H1 (cell line): Measurements from ENCODE around the gene PLB1. TPM values are rescaled to one million over a fixed set of nuclear protein-coding genes. Genes with fewer than 3 reads are reported as not detected.

Source experiments
- CTCF ChIA-PET: fragments of 300-600 bp; sonication (Branson Sonifier 250); formaldehyde crosslinking; loops from one replicate; lab custom pipeline; 2021; ENCODE audit not compliant: partially characterized antibody; lab: Charles Lee
- POLR2A ChIA-PET: fragments of 300-600 bp; sonication (Branson Sonifier 250); formaldehyde crosslinking; loops from one replicate; lab custom pipeline; 2021; ENCODE audit warnings: inconsistent platforms; ENCODE audit not compliant: partially characterized antibody; lab: Charles Lee
- DNase-seq, 2 experiments: peaks; one replicate each; pipeline versions ENCODE4 v3.0.0 to v3.0.0-alpha.2; 2010 to 2022; ENCODE audit warnings: low spot score in 2 of 2, low read depth in 1 of 2, mixed read lengths in 1 of 2
- FAIRE-seq: peaks from 2 replicates; lab custom pipeline; 2011; peaks lifted over from hg19 to GRCh38; lab: Jason Lieb, UNC
- H2AFZ ChIP-seq: 2 replicates; pipeline ENCODE4 v1.8.1; 2012; ENCODE audit warnings: low read length, inconsistent platforms
- H2AK5ac ChIP-seq: 2 replicates; pipeline ENCODE4 v1.6.1; 2013; ENCODE audit warnings: low read depth, low read length
- H2BK120ac ChIP-seq: replicated peaks from 2 replicates; pipeline ENCODE3; 2013; ENCODE audit warnings: low read depth, low read length, inconsistent platforms
- H2BK12ac ChIP-seq: 2 replicates; pipeline ENCODE4 v1.6.1; 2013; ENCODE audit warnings: low read depth, low read length
- H2BK15ac ChIP-seq: 2 replicates; pipeline ENCODE4 v1.6.1; 2013; ENCODE audit warnings: low read length
- H2BK20ac ChIP-seq: 2 replicates; pipeline ENCODE4 v1.6.1; 2013; ENCODE audit warnings: low read length
- H2BK5ac ChIP-seq: 2 replicates; pipeline ENCODE4 v1.6.1; 2013; ENCODE audit warnings: low read depth, low read length
- H3K14ac ChIP-seq: 2 replicates; pipeline ENCODE4 v1.6.1; 2013; ENCODE audit warnings: inconsistent platforms; ENCODE audit not compliant: insufficient read length
- H3K18ac ChIP-seq: 2 replicates; pipeline ENCODE4 v1.6.1; 2013; ENCODE audit warnings: low read length; ENCODE audit errors: extremely low read depth
- H3K23ac ChIP-seq: 2 replicates; pipeline ENCODE4 v1.6.1; 2013; ENCODE audit warnings: inconsistent platforms; ENCODE audit not compliant: insufficient read length
- H3K23me2 ChIP-seq: 2 replicates; pipeline ENCODE4 v1.6.1; 2013; ENCODE audit warnings: low read depth, low read length
- H3K27ac ChIP-seq: 2 replicates; pipeline ENCODE4 v1.6.1; 2011; ENCODE audit warnings: low read depth, low read length, inconsistent platforms
- H3K27me3 ChIP-seq, 4 experiments: replicated peaks in 1 of 4; 1 replicate in 1 of 4; 2 replicates in 3 of 4; pipeline versions ENCODE4 v1.6.1 to v1.8.1; 2011 to 2013; ENCODE audit warnings: low read length in 3 of 4, mild to moderate bottlenecking in 3 of 4, inconsistent platforms in 2 of 4, mixed read lengths in 2 of 4, moderate library complexity in 1 of 4; ENCODE audit not compliant: control insufficient read depth in 3 of 4, insufficient read depth in 3 of 4; ENCODE audit errors: extremely low read depth in 1 of 4
- H3K36me3 ChIP-seq, 4 experiments: 2 replicates each; pipeline versions ENCODE4 v1.6.1 to v1.8.1; 2011 to 2013; ENCODE audit warnings: mild to moderate bottlenecking in 4 of 4, low read length in 3 of 4, moderate library complexity in 2 of 4, control low read depth in 1 of 4, inconsistent platforms in 1 of 4; ENCODE audit not compliant: insufficient read depth in 4 of 4, control insufficient read depth in 2 of 4
- H3K4ac ChIP-seq: replicated peaks from 2 replicates; pipeline ENCODE3; 2013; ENCODE audit warnings: low read length, low read depth, mixed read lengths, inconsistent platforms; ENCODE audit not compliant: insufficient read length
- H3K4me1 ChIP-seq, 4 experiments: replicated peaks in 1 of 4; 1 replicate in 1 of 4; 2 replicates in 3 of 4; pipeline versions ENCODE4 v1.6.1 to v1.8.1; 2011 to 2013; ENCODE audit warnings: low read length in 3 of 4, inconsistent platforms in 2 of 4, mixed read lengths in 1 of 4; ENCODE audit not compliant: insufficient read depth in 4 of 4, control insufficient read depth in 3 of 4
- H3K4me2 ChIP-seq, 2 experiments: 2 replicates each; pipeline versions ENCODE4 v1.6.1 to v1.8.1; 2011 to 2013; ENCODE audit warnings: low read depth in 2 of 2, low read length in 2 of 2, control low read depth in 1 of 2, inconsistent platforms in 1 of 2, mild to moderate bottlenecking in 1 of 2; ENCODE audit not compliant: insufficient read depth in 1 of 2
- H3K4me3 ChIP-seq, 4 experiments: fragments of 200-600, 300-600 bp in 1 of 4; sonication (generic), shearing (Covaris generic), sonication (Bioruptor Twin) in 1 of 4; 2 replicates each; pipeline versions ENCODE4 v1.5.1 to v1.8.1; 2011 to 2016; ENCODE audit warnings: low read length in 4 of 4, low read depth in 3 of 4, control low read depth in 2 of 4, inconsistent platforms in 2 of 4, mild to moderate bottlenecking in 2 of 4, mixed read lengths in 1 of 4, moderate library complexity in 1 of 4; ENCODE audit not compliant: insufficient read depth in 2 of 4; ENCODE audit errors: extremely low read depth in 1 of 4
- H3K56ac ChIP-seq: replicated peaks from 2 replicates; pipeline ENCODE3; 2013; ENCODE audit warnings: low read depth, mild to moderate bottlenecking, mixed read lengths, low read length, inconsistent platforms; ENCODE audit not compliant: insufficient read length
- H3K79me1 ChIP-seq: 2 replicates; pipeline ENCODE4 v1.6.1; 2013; ENCODE audit warnings: low read depth, low read length, control low read depth
- H3K79me2 ChIP-seq, 2 experiments: 2 replicates each; pipeline versions ENCODE4 v1.6.1 to v1.8.1; 2012 to 2013; ENCODE audit warnings: low read length in 2 of 2, mild to moderate bottlenecking in 2 of 2, inconsistent platforms in 1 of 2; ENCODE audit not compliant: insufficient read depth in 2 of 2, control insufficient read depth in 1 of 2
- H3K9ac ChIP-seq, 4 experiments: replicated peaks in 1 of 4; 1 replicate in 1 of 4; 2 replicates in 3 of 4; pipeline versions ENCODE4 v1.6.1 to v1.8.1; 2011 to 2013; ENCODE audit warnings: low read depth in 3 of 4, low read length in 3 of 4, control low read depth in 2 of 4, mild to moderate bottlenecking in 2 of 4, moderate library complexity in 2 of 4, inconsistent platforms in 1 of 4; ENCODE audit errors: extremely low read depth in 1 of 4
- H3K9me3 ChIP-seq, 2 experiments: 2 replicates each; pipeline versions ENCODE4 v1.6.1 to v1.8.1; 2012 to 2013; ENCODE audit warnings: mild to moderate bottlenecking in 2 of 2, moderate library complexity in 2 of 2, control low read depth in 1 of 2, inconsistent platforms in 1 of 2, low read depth in 1 of 2, low read length in 1 of 2, mixed read lengths in 1 of 2; ENCODE audit not compliant: insufficient read depth in 2 of 2
- H4K20me1 ChIP-seq, 2 experiments: replicated peaks in 1 of 2; 2 replicates each; pipeline versions ENCODE3 to v1.8.1; 2011 to 2013; ENCODE audit warnings: inconsistent platforms in 2 of 2, low read length in 2 of 2, mild to moderate bottlenecking in 1 of 2; ENCODE audit not compliant: insufficient read depth in 2 of 2, control insufficient read depth in 1 of 2
- H4K5ac ChIP-seq: 2 replicates; pipeline ENCODE4 v1.6.1; 2013; ENCODE audit warnings: low read length, low read depth, mixed read lengths, inconsistent platforms; ENCODE audit not compliant: insufficient read length
- H4K8ac ChIP-seq: 2 replicates; pipeline ENCODE4 v1.8.0; 2013; ENCODE audit warnings: mild to moderate bottlenecking, moderate library complexity, low read length, inconsistent platforms; ENCODE audit not compliant: insufficient read depth; ENCODE audit errors: extremely low read depth
- H4K91ac ChIP-seq: replicated peaks from 2 replicates; pipeline ENCODE3; 2013; ENCODE audit warnings: low read length, mixed read lengths, inconsistent platforms; ENCODE audit not compliant: insufficient read length
- CTBP2 ChIP-seq: IDR thresholded peaks from 2 replicates; pipeline ENCODE4 v1.7.0; 2011; ENCODE audit warnings: borderline replicate concordance, mild to moderate bottlenecking, moderate library complexity, mixed read lengths, low read length; ENCODE audit not compliant: insufficient read depth, insufficient read length
- CTCF ChIP-seq, 3 experiments: IDR thresholded peaks; 1 replicate in 2 of 3; 2 replicates in 1 of 3; pipeline versions ENCODE4 v1.5.1 to v1.6.1; 2011; ENCODE audit warnings: low read length in 3 of 3, mild to moderate bottlenecking in 3 of 3, inconsistent platforms in 2 of 3, low read depth in 1 of 3, moderate library complexity in 1 of 3; ENCODE audit not compliant: insufficient read depth in 1 of 3; ENCODE audit errors: control extremely low read depth in 1 of 3
- EP300 ChIP-seq, 2 experiments: IDR thresholded peaks; 1 replicate in 1 of 2; 2 replicates in 1 of 2; pipeline ENCODE4 v1.6.1; 2011 to 2012; ENCODE audit warnings: low read depth in 2 of 2, low read length in 2 of 2, mild to moderate bottlenecking in 2 of 2, borderline replicate concordance in 1 of 2, inconsistent platforms in 1 of 2, moderate library complexity in 1 of 2
- HDAC6 ChIP-seq: IDR thresholded peaks from one replicate; pipeline ENCODE4 v1.7.1; 2012; ENCODE audit warnings: low read depth, mild to moderate bottlenecking, inconsistent platforms, low read length, moderate library complexity
- POLR2AphosphoS5 ChIP-seq: IDR thresholded peaks from 2 replicates; pipeline ENCODE4 v1.6.1; 2011; ENCODE audit warnings: low read depth, low read length
- SIN3A ChIP-seq, 2 experiments: IDR thresholded peaks in 1 of 2; conservative IDR thresholded peaks in 1 of 2; 2 replicates each; pipeline ENCODE4 v1.6.1; 2011 to 2012; ENCODE audit warnings: low read length in 2 of 2, improper control_type of control experiment in 1 of 2, low read depth in 1 of 2, mild to moderate bottlenecking in 1 of 2
- SIRT6 ChIP-seq: IDR thresholded peaks from one replicate; pipeline ENCODE4 v1.7.1; 2012; ENCODE audit warnings: low read length, inconsistent platforms
- SP2 ChIP-seq: IDR thresholded peaks from 2 replicates; pipeline ENCODE4 v1.6.1; 2012; ENCODE audit warnings: mild to moderate bottlenecking, low read length, inconsistent platforms
- SRF ChIP-seq: IDR thresholded peaks from 2 replicates; pipeline ENCODE4 v1.6.1; 2011; ENCODE audit warnings: mild to moderate bottlenecking, low read depth, low read length, moderate library complexity
- SUZ12 ChIP-seq: fragments of 200-600 bp; sonication (generic); IDR thresholded peaks from 2 replicates; pipeline ENCODE4 v1.6.1; 2012; ENCODE audit warnings: mild to moderate bottlenecking, inconsistent platforms, low read length, moderate library complexity, mixed read lengths
- TEAD4 ChIP-seq: IDR thresholded peaks from 2 replicates; pipeline ENCODE4 v1.6.1; 2012; ENCODE audit warnings: low read depth, low read length, inconsistent platforms, mixed read lengths
- WGBS, 2 experiments: shearing (Covaris generic) in 1 of 2; methylation state at CpG; one replicate each; pipeline versions ENCODE4 v1.1.6 to v1.1.7; 2013 to 2015; ENCODE audit warnings: low lambda C conversion rate in 2 of 2, mixed read lengths in 2 of 2, inconsistent platforms in 1 of 2, low coverage in 1 of 2, missing lambda C conversion rate in 1 of 2; ENCODE audit not compliant: insufficient replicate concordance in 2 of 2, insufficient coverage in 1 of 2, insufficient read length in 1 of 2; ENCODE audit errors: extremely low coverage in 1 of 2, missing lambda C conversion rate in 1 of 2; 5-methylcytosine and 5-hydroxymethylcytosine counted together
- polyA plus RNA-seq, 7 experiments: library from polyadenylated mRNA; depleted of rRNA in 3 of 7; stranded (reverse) in 5 of 7; unstranded in 2 of 7; fragments of >200 nt in 5 of 7; fragments of 200-250 nt in 2 of 7; gene quantifications; 1 replicate in 5 of 7; 2 replicates in 1 of 7; 4 replicates in 1 of 7; pipeline versions ENCODE4 v1.2.1 to v1.2.3, GENCODE V29; 2011 to 2013; ENCODE audit warnings: missing spikeins in 2 of 7, mixed read lengths in 2 of 7
- total RNA-seq: library from RNA; stranded (reverse); fragmentation: NEBNext Ultra II Directional; extraction: Animal tissue kit (Norgen Biotek cat#: 25700); gene quantifications from 2 replicates; pipeline ENCODE4 v1.2.1, GENCODE V29; 2021

Gene PLB1
- total and polyA plus RNA-seq, 2 of the 8 experiments (the other 6 are each of a cell fraction or from before 2014, with no cell fraction given) = 0.20 to 0.36 TPM

- Histone ChIP-seq H3K23ac (no peak overlapping the region), H3K79me1 (no peaks in the 10 kb centered on the region), H3K79me2 (no peaks in the 10 kb centered on the region), H4K8ac (no peak overlapping the region), H3K36me3 (no peaks in the 10 kb centered on the region), H3K27ac (no peak overlapping the region), H2BK15ac (no peak overlapping the region), H2BK120ac (no peak overlapping the region), H3K9ac (no peak overlapping the region), H3K4me1 (peaks cover 0 to 10% (median 2%) of the 10 kb centered on the region in 4 experiments; a peak in 2 of 7 replicates), H3K23me2 (no peaks in the 10 kb centered on the region), H3K4me3 (no peak overlapping the region), H3K27me3 (no peaks in the 10 kb centered on the region), H3K4ac (no peak overlapping the region), H3K4me2 (no peak overlapping the region), H4K91ac (no peak overlapping the region), H4K20me1 (no peaks in the 10 kb centered on the region), H4K5ac (no peak overlapping the region), H2BK12ac (no peak overlapping the region), H2AK5ac (no peak overlapping the region), H3K9me3 (no peaks in the 10 kb centered on the region), H2BK5ac (no peak overlapping the region), H2BK20ac (no peak overlapping the region), H3K14ac (no peak overlapping the region), H3K56ac (no peak overlapping the region), H2AFZ (no peak overlapping the region), H3K18ac (no peak overlapping the region)
- ChIA-PET CTCF (interaction anchor here (0.7 kb wide), 2 partner anchors 26 to 45 kb away, joined by 3 read pairs; no protein-coding TSS in a partner anchor), POLR2A (no interaction called here)
- 86% methylated on average over 4 of the region's 4 CpGs; no CpG with 5 or more reads in 1 of the 2 experiments for whole genome bisulfite sequencing, 2 experiments
- FAIRE-seq (no peak), DNase-seq (no peak)
- TF ChIP-seq SIRT6 = no peak
- no peak for TF ChIP-seq HDAC6
- no peak for TF ChIP-seq SRF
- TF ChIP-seq POLR2AphosphoS5 = no peak
- no peak for TF ChIP-seq TEAD4
- no peak for TF ChIP-seq SUZ12
- TF ChIP-seq CTCF (IDR thresholded peaks at IDR 0.05; ENCODE audit: control extremely low read depth in 1 of 3, insufficient read depth in 1 of 3, low read depth in 1 of 3, low read length in 3 of 3) = no peak
- no peak for TF ChIP-seq CTBP2
- TF ChIP-seq EP300 (IDR thresholded peaks at IDR 0.05; ENCODE audit: borderline replicate concordance in 1 of 2, low read depth in 2 of 2, low read length in 2 of 2) = no peak
- no peak for TF ChIP-seq SIN3A (conservative IDR thresholded peaks at IDR 0.05 in 1 of 2, IDR thresholded peaks at IDR 0.05 in 1 of 2; ENCODE audit: low read depth in 1 of 2, low read length in 2 of 2)
- no peak for TF ChIP-seq SP2
Observed at GRCh38 chr2:28647682-28648081, 151.8 kb downstream of the PLB1 start.
